ENCODE results near the gene ZNF710. TPM values are rescaled to one million over a fixed set of nuclear protein-coding genes. Genes with fewer than 3 reads are reported as not detected.

Gene ZNF710
- total and polyA plus RNA-seq, 9 of the 15 experiments (the other 6 are each of a cell fraction or from before 2014, with no cell fraction given), result 0.56 to 14.2 (median 5.2) TPM

- 0 out of 2 replicates have a peak, but pooled peaks have one; percentile 29 for TF ChIP-seq MYC (IDR thresholded peaks at IDR 0.05; ENCODE audit: low read depth, low read length)
- TF ChIP-seq MYC (CRISPR knock-in tag; IDR thresholded peaks at IDR 0.05; ENCODE audit: borderline replicate concordance, low read depth), result no peak
- no peak for TF ChIP-seq BRF2 (IDR thresholded peaks at IDR 0.05; ENCODE audit: borderline replicate concordance, insufficient read depth, insufficient read length)
- TF ChIP-seq CCNT2 (IDR thresholded peaks at IDR 0.05; ENCODE audit: borderline replicate concordance, extremely low read depth, insufficient read length, low read depth, low read length), result peak; percentile 42
- peak; percentile 51; the same call in 1 of the 2 replicates for TF ChIP-seq ZBTB2 (IDR thresholded peaks at IDR 0.05)
- TF ChIP-seq RB1 (IDR thresholded peaks at IDR 0.05; ENCODE audit: low read depth), result peak; percentile 17; the same call in 1 of the 2 replicates
- TF ChIP-seq DEAF1 (CRISPR knock-in tag; IDR thresholded peaks at IDR 0.05), result no peak
- TF ChIP-seq MAZ (CRISPR knock-in tag; conservative IDR thresholded peaks at IDR 0.05 in 1 of 2, IDR thresholded peaks at IDR 0.05 in 1 of 2), result peak; percentile 52 to 82
- 0 out of 2 replicates have a peak, but pooled peaks have one; percentile 22 for TF ChIP-seq ZKSCAN1 (IDR thresholded peaks at IDR 0.05; ENCODE audit: low read depth, low read length)
- TF ChIP-seq NFXL1 (CRISPR knock-in tag; IDR thresholded peaks at IDR 0.05), result no peak
- peak; percentile 30 for TF ChIP-seq RBBP5 (IDR thresholded peaks at IDR 0.05; ENCODE audit: borderline replicate concordance, insufficient read depth, low read length, poor library complexity, severe bottlenecking)
- TF ChIP-seq PHF8 (IDR thresholded peaks at IDR 0.05; ENCODE audit: borderline replicate concordance, low read length), result peak; percentile 52; the same call in 1 of the 2 replicates
- TF ChIP-seq PYGO2 (tag; IDR thresholded peaks at IDR 0.05), result 0 out of 2 replicates have a peak, but pooled peaks have one; percentile 20
- peak; percentile 84 for TF ChIP-seq ZEB2 (IDR thresholded peaks at IDR 0.05)
- TF ChIP-seq ZNF586 (CRISPR knock-in tag; conservative IDR thresholded peaks at IDR 0.05), result no peak
- TF ChIP-seq JUNB (CRISPR knock-in tag; conservative IDR thresholded peaks at IDR 0.05), result no peak
- peak; percentile 93 for TF ChIP-seq ZFX (CRISPR knock-in tag; IDR thresholded peaks at IDR 0.05)
- TF ChIP-seq TCF15 (CRISPR knock-in tag; IDR thresholded peaks at IDR 0.05), result no peak
- no peak for TF ChIP-seq XRCC3 (IDR thresholded peaks at IDR 0.05)
- peak; percentile 65; the same call in 1 of the 2 replicates for TF ChIP-seq ZNF740 (CRISPR knock-in tag; IDR thresholded peaks at IDR 0.05)
- TF ChIP-seq ZNF740 (tag; IDR thresholded peaks at IDR 0.05), result no peak
- TF ChIP-seq C11orf30 (IDR thresholded peaks at IDR 0.05; ENCODE audit: low read depth), result no peak
Measured at GRCh38 chr15:90059208-90059985, 58.3 kb downstream of the ZNF710 start (continued).

All from K562 (cell line).